Endodermal cell (in vitro differentiated cells): ENCODE results near the gene GPR107. TPM values are rescaled to one million over a fixed set of nuclear protein-coding genes. Genes with fewer than 3 reads are reported as not detected.

Source experiments
- DNase-seq: peaks from one replicate; pipeline ENCODE4 v3.0.0-alpha.2; 2017
- H3K27ac ChIP-seq: 2 replicates; pipeline ENCODE4 v1.5.1; 2013; ENCODE audit warnings: mild to moderate bottlenecking, low read depth, low read length, moderate library complexity
- H3K27me3 ChIP-seq: 2 replicates; pipeline ENCODE4 v1.6.1; 2013; ENCODE audit warnings: mild to moderate bottlenecking, low read length, moderate library complexity; ENCODE audit not compliant: insufficient read depth, control insufficient read depth, poor library complexity, severe bottlenecking
- H3K36me3 ChIP-seq: 2 replicates; pipeline ENCODE4 v1.7.0; 2013; ENCODE audit warnings: mild to moderate bottlenecking, low read length, moderate library complexity; ENCODE audit not compliant: control insufficient read depth, insufficient read depth
- H3K4me1 ChIP-seq: one replicate; pipeline ENCODE4 v1.7.0; 2013; ENCODE audit warnings: low read length; ENCODE audit not compliant: control insufficient read depth, insufficient read depth
- H3K4me3 ChIP-seq: 2 replicates; pipeline ENCODE4 v1.5.1; 2013; ENCODE audit warnings: mild to moderate bottlenecking, low read length, moderate library complexity
- H3K9ac ChIP-seq: 2 replicates; pipeline ENCODE4 v1.6.1; 2013; ENCODE audit warnings: mild to moderate bottlenecking, low read length, moderate library complexity; ENCODE audit not compliant: poor library complexity, severe bottlenecking; ENCODE audit errors: extremely low read depth
- H3K9me3 ChIP-seq: 2 replicates; pipeline ENCODE4 v1.6.1; 2013; ENCODE audit warnings: mild to moderate bottlenecking, low read length, moderate library complexity; ENCODE audit not compliant: control insufficient read depth
- H3K27ac Mint-ChIP-seq: 2 replicates; pipeline ENCODE4 v1.8.0; 2020; ENCODE audit warnings: mixed read lengths
- H3K27me3 Mint-ChIP-seq: 2 replicates; pipeline ENCODE4 v1.8.0; 2021; ENCODE audit warnings: mild to moderate bottlenecking, mixed read lengths; ENCODE audit not compliant: insufficient read depth
- H3K36me3 Mint-ChIP-seq: 2 replicates; pipeline ENCODE4 v1.8.0; 2020; ENCODE audit warnings: low read depth, mixed read lengths
- H3K4me1 Mint-ChIP-seq: 2 replicates; pipeline ENCODE4 v1.8.0; 2020; ENCODE audit warnings: mixed read lengths
- H3K4me3 Mint-ChIP-seq: 2 replicates; pipeline ENCODE4 v1.8.0; 2020; ENCODE audit warnings: mild to moderate bottlenecking, moderate library complexity, mixed read lengths
- H3K9me3 Mint-ChIP-seq: 2 replicates; pipeline ENCODE4 v1.8.0; 2020; ENCODE audit warnings: mild to moderate bottlenecking, mixed read lengths
- CTCF ChIP-seq: fragments of 200-600 bp; sonication (generic); conservative IDR thresholded peaks from 2 replicates; pipeline ENCODE4 v1.5.0; 2021; ENCODE audit warnings: antibody characterized with exemption, mild to moderate bottlenecking
- WGBS, 2 experiments: methylation state at CpG; one replicate each; pipeline versions ENCODE4 v1.1.5 to v1.1.7; 2013; ENCODE audit warnings: missing lambda C conversion rate in 2 of 2, mixed read lengths in 1 of 2; ENCODE audit not compliant: insufficient coverage in 1 of 2, insufficient read length in 1 of 2; 5-methylcytosine and 5-hydroxymethylcytosine counted together
- total RNA-seq, 2 donors: library from RNA; stranded (reverse); fragmentation: NEBNext Ultra II Directional in 1 of 2; extraction: Animal tissue kit (Norgen Biotek cat#: 25700) in 1 of 2; gene quantifications; 2 replicates in 1 of 2; 3 replicates in 1 of 2; pipeline ENCODE4 v1.2.1, GENCODE V29; 2021

GPR107 gene
- total RNA-seq, 2 donors from 2014 or later, result 50.7 to 62.0 TPM

GRCh38 chr9:130084337-130084736 lies 30.6 kb downstream of the GPR107 start:
- H3K27me3 Mint-ChIP-seq, result no peaks in the 10 kb centered on the region
- H3K9me3 ChIP-seq, result no peaks in the 10 kb centered on the region
- H3K9ac ChIP-seq, result no peak overlapping the region
- no peaks in the 10 kb centered on the region for H3K27me3 ChIP-seq
- H3K27ac Mint-ChIP-seq, result no peak overlapping the region
- DNase-seq, result no peak
- peaks cover 67% of the 10 kb centered on the region for H3K36me3 ChIP-seq
- no peak overlapping the region for H3K4me3 Mint-ChIP-seq
- no peak for TF ChIP-seq CTCF
- no peaks in the 10 kb centered on the region for H3K4me1 ChIP-seq
- H3K27ac ChIP-seq, result no peak overlapping the region
- H3K4me1 Mint-ChIP-seq, result no peaks in the 10 kb centered on the region
- WGBS, 2 experiments, result 94 to 98% methylated on average over 7 of the region's 7 CpGs
- H3K9me3 Mint-ChIP-seq, result no peaks in the 10 kb centered on the region
- H3K4me3 ChIP-seq, result no peak overlapping the region
- peaks cover 46% of the 10 kb centered on the region for H3K36me3 Mint-ChIP-seq

GRCh38 chr9:130088051-130088450 lies 34.3 kb downstream of the GPR107 start:
- peaks cover 55% of the 10 kb centered on the region for H3K36me3 Mint-ChIP-seq

GRCh38 chr9:130089141-130089540 lies 35.4 kb downstream of the GPR107 start:
- H3K9ac ChIP-seq, result no peak overlapping the region
- no peak for DNase-seq
- Mint-ChIP-seq H3K4me3 (no peak overlapping the region), H3K27me3 (no peaks in the 10 kb centered on the region), H3K9me3 (no peaks in the 10 kb centered on the region), H3K27ac (no peak overlapping the region), H3K36me3 (peaks cover 58% of the 10 kb centered on the region), H3K4me1 (no peaks in the 10 kb centered on the region)
- no peak overlapping the region for H3K4me3 ChIP-seq
- H3K27ac ChIP-seq, result no peak overlapping the region
- peaks cover 84% of the 10 kb centered on the region for H3K36me3 ChIP-seq
- H3K4me1 ChIP-seq, result no peaks in the 10 kb centered on the region
- no peaks in the 10 kb centered on the region for H3K9me3 ChIP-seq
- H3K27me3 ChIP-seq, result no peaks in the 10 kb centered on the region
- 96% methylated on average over 11 to 12 of the region's 12 CpGs for WGBS, 2 experiments
- TF ChIP-seq CTCF, result no peak

More at GRCh38 chr9:130088051-130088450, 34.3 kb downstream of the GPR107 start:
- no peak overlapping the region for H3K4me3 Mint-ChIP-seq
- H3K4me1 Mint-ChIP-seq, result no peaks in the 10 kb centered on the region
- Histone ChIP-seq H3K9ac (peak overlapping the region; percentile 1), H3K36me3 (peaks cover 78% of the 10 kb centered on the region), H3K9me3 (no peaks in the 10 kb centered on the region), H3K4me3 (no peak overlapping the region), H3K27ac (no peak overlapping the region), H3K4me1 (no peaks in the 10 kb centered on the region), H3K27me3 (no peaks in the 10 kb centered on the region)
- TF ChIP-seq CTCF, result no peak
- no peak for DNase-seq
- H3K27ac Mint-ChIP-seq, result peak overlapping the region; percentile 1
- WGBS, 2 experiments, result 91 to 98% methylated on average over 6 of the region's 6 CpGs
- H3K9me3 Mint-ChIP-seq, result no peaks in the 10 kb centered on the region
- no peaks in the 10 kb centered on the region for H3K27me3 Mint-ChIP-seq
